Measurements from ENCODE around the gene CHD9NB. TPM values are rescaled to one million over a fixed set of nuclear protein-coding genes. Genes with fewer than 3 reads are reported as not detected.
A peak's percentile ranks its signal among the peaks of the same experiment; 100 is the strongest.

Gene CHD9NB
- polyA plus RNA-seq, 1 of the 3 experiments (the other 2 are of a cell fraction), result 2.7 TPM

DNA sequence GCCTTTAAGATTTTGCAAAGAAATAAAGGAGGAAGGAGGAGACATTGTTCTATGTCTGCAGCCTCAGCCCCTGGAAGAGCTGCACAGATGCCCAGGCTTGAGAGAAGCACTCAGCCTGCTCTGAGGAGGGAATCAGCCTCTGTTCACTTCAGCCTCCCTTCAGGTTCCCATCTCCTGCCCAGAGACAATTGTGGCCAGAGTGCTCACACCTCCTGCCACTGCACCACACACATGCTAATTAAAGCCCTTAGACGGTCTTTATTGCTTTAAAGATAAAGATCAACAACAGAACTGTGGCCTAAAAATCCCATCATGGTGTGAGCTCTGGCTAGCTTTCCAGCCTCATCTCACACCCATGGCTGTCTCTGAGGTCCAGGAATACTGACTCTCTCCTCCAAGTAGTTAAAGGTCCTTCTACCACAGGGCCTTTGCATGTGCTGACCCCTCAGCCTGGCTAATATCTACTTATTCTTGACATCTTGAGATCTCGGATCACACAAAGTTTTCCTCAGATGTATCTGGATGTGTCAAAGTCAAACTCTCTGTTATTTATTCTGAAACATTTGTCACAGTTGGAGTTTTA is 33.8 kb downstream of the CHD9NB start (continued):
- no peak for TF ChIP-seq TAF1 (IDR thresholded peaks at IDR 0.05; ENCODE audit: borderline replicate concordance, low read depth, low read length)
- TF ChIP-seq RXRA (IDR thresholded peaks at IDR 0.05; ENCODE audit: borderline replicate concordance, low read depth), result no peak
- TF ChIP-seq FOXJ3 (CRISPR knock-in tag; IDR thresholded peaks at IDR 0.05), result no peak
- TF ChIP-seq EZH2phosphoT487 (IDR thresholded peaks at IDR 0.05; ENCODE audit: borderline replicate concordance, low read depth), result no peak

DNA sequence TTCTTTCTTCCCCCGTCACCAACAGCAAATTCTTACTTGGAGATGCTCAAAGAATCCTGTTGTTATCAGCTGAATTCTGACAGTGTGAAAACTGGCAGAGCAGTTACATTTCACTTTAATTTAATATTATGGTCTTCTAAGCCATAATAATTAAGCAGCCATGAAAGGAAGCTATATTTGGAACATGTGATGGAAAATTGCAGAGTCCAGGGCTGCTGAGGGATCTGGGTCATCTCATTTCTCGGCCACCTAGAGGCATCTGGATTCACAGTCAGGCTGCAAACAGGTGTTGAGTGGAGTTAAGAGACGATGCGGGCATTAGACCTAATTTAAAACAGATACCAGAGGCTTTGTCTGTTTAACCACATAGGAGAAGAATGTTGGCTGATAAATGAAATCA is 38.4 kb downstream of the CHD9NB start:
- TF ChIP-seq EP300 (IDR thresholded peaks at IDR 0.05; ENCODE audit: borderline replicate concordance in 1 of 2, low read depth in 1 of 2, low read length in 1 of 2), result peak in 1 of 2 experiments; percentile 71; a peak in 2 of 4 replicates
- no peak for TF ChIP-seq FOSL2 (IDR thresholded peaks at IDR 0.05; ENCODE audit: borderline replicate concordance, low read depth)
- TF ChIP-seq RCOR1 (IDR thresholded peaks at IDR 0.05; ENCODE audit: low read length), result peak; percentile 71
- TF ChIP-seq CHD2 (IDR thresholded peaks at IDR 0.05; ENCODE audit: low read length, partially characterized antibody), result peak; percentile 35
- TF ChIP-seq GATA2 (CRISPR knock-in tag; IDR thresholded peaks at IDR 0.05), result peak; percentile 53; the same call in 1 of the 2 replicates
- no peak for TF ChIP-seq RXRA (IDR thresholded peaks at IDR 0.05; ENCODE audit: borderline replicate concordance, low read depth)
- TF ChIP-seq, protein P1, sequence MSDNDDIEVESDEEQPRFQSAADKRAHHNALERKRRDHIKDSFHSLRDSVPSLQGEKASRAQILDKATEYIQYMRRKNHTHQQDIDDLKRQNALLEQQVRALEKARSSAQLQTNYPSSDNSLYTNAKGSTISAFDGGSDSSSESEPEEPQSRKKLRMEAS (IDR thresholded peaks at IDR 0.05; ENCODE audit: low read depth), result no peak
- Histone ChIP-seq H3K9me2 (no peaks in the 10 kb centered on the region), H3K4me2 (no peak overlapping the region), H3K27ac (ENCODE audit: low read depth in 2 of 2, low read length in 1 of 2) (no peak overlapping the region), H3K4me1 (ENCODE audit: control insufficient read depth in 1 of 2, insufficient read depth in 2 of 2, low read depth in 1 of 2, low read length in 1 of 2) (peaks cover 0 to 2% of the 10 kb centered on the region in 2 experiments; a peak in 2 of 4 replicates), H3K36me3 (replicated peaks in 1 of 2; ENCODE audit: control insufficient read depth in 1 of 2, insufficient read depth in 2 of 2, low read length in 1 of 2) (no peaks in the 10 kb centered on the region), H2AFZ (ENCODE audit: low read depth) (no peak overlapping the region), H4K20me1 (ENCODE audit: insufficient read depth) (no peaks in the 10 kb centered on the region), H3F3A (replicated peaks; ENCODE audit: insufficient read depth) (no peaks in the 10 kb centered on the region), H3K9ac (no peak overlapping the region), H3K27me3 (ENCODE audit: insufficient read depth) (no peaks in the 10 kb centered on the region), H3K9me3 (no peaks in the 10 kb centered on the region), H3K79me2 (ENCODE audit: insufficient read depth) (no peaks in the 10 kb centered on the region), H3K4me3 (ENCODE audit: low read depth in 2 of 2, low read length in 1 of 2) (no peak overlapping the region)
- ChIA-PET POLR2A (no interaction called here), CTCF (interaction anchor here (1.0 to 1.6 kb wide), 3 partner anchors 9 to 823 kb away, joined by 4 to 9 read pairs (median 5); no protein-coding TSS in a partner anchor)
- DNase-seq, result peak; percentile 37
- 5% methylated on average over 4 of the region's 4 CpGs for WGBS (ENCODE audit: low lambda C conversion rate)

- no peak overlapping the region for H3K27ac ChIP-seq (ENCODE audit: low read depth in 2 of 2, low read length in 1 of 2)
- H3K27me3 ChIP-seq (ENCODE audit: insufficient read depth), result no peaks in the 10 kb centered on the region
- H3F3A ChIP-seq (replicated peaks; ENCODE audit: insufficient read depth), result no peaks in the 10 kb centered on the region
- POLR2A ChIA-PET, result no interaction called here
- no peaks in the 10 kb centered on the region for H3K9me2 ChIP-seq
- H3K9me3 ChIP-seq, result no peaks in the 10 kb centered on the region
- CTCF ChIA-PET, result no interaction called here
- no peak overlapping the region for H2AFZ ChIP-seq (ENCODE audit: low read depth)
- no peak overlapping the region for H3K9ac ChIP-seq
- H3K4me1 ChIP-seq (ENCODE audit: control insufficient read depth in 1 of 2, insufficient read depth in 2 of 2, low read depth in 1 of 2, low read length in 1 of 2), result no peaks in the 10 kb centered on the region
- no peaks in the 10 kb centered on the region for H3K79me2 ChIP-seq (ENCODE audit: insufficient read depth)
- WGBS (ENCODE audit: low lambda C conversion rate), result 22% methylated on average over 1 of the region's 1 CpG
- no peak overlapping the region for H3K4me2 ChIP-seq
- DNase-seq, result no peak
- no peaks in the 10 kb centered on the region for H3K36me3 ChIP-seq (replicated peaks in 1 of 2; ENCODE audit: control insufficient read depth in 1 of 2, insufficient read depth in 2 of 2, low read length in 1 of 2)
- H4K20me1 ChIP-seq (ENCODE audit: insufficient read depth), result no peaks in the 10 kb centered on the region
- H3K4me3 ChIP-seq (ENCODE audit: low read depth in 2 of 2, low read length in 1 of 2), result no peak overlapping the region
- TF ChIP-seq, protein P1 (IDR thresholded peaks at IDR 0.05; ENCODE audit: low read depth), result no peak
- TF ChIP-seq NRF1 (IDR thresholded peaks at IDR 0.05; ENCODE audit: low read depth, low read length), result no peak
- TF ChIP-seq MEF2A (IDR thresholded peaks at IDR 0.05; ENCODE audit: borderline replicate concordance, low read depth), result no peak
- TF ChIP-seq RCOR1 (IDR thresholded peaks at IDR 0.05; ENCODE audit: low read length), result no peak
- TF ChIP-seq CHD2 (IDR thresholded peaks at IDR 0.05; ENCODE audit: low read length, partially characterized antibody), result no peak
- no peak for TF ChIP-seq CTCF (IDR thresholded peaks at IDR 0.05)
- no peak for TF ChIP-seq RXRA (IDR thresholded peaks at IDR 0.05; ENCODE audit: borderline replicate concordance, low read depth)
- TF ChIP-seq YY1 (IDR thresholded peaks at IDR 0.05; ENCODE audit: low read depth), result no peak
- no peak for TF ChIP-seq USF2 (IDR thresholded peaks at IDR 0.05; ENCODE audit: borderline replicate concordance, low read depth, low read length)
- TF ChIP-seq USF1 (IDR thresholded peaks at IDR 0.05; ENCODE audit: borderline replicate concordance, low read depth), result no peak
- no peak for TF ChIP-seq EP300 (IDR thresholded peaks at IDR 0.05; ENCODE audit: borderline replicate concordance in 1 of 2, low read depth in 1 of 2, low read length in 1 of 2)
- TF ChIP-seq JUND (IDR thresholded peaks at IDR 0.05), result no peak
- no peak for TF ChIP-seq NFIC (IDR thresholded peaks at IDR 0.05; ENCODE audit: borderline replicate concordance)
- TF ChIP-seq FOSL2 (IDR thresholded peaks at IDR 0.05; ENCODE audit: borderline replicate concordance, low read depth), result no peak
- no peak for TF ChIP-seq POLR2AphosphoS5 (IDR thresholded peaks at IDR 0.05; ENCODE audit: low read depth, low read length)
- TF ChIP-seq, protein P2, sequence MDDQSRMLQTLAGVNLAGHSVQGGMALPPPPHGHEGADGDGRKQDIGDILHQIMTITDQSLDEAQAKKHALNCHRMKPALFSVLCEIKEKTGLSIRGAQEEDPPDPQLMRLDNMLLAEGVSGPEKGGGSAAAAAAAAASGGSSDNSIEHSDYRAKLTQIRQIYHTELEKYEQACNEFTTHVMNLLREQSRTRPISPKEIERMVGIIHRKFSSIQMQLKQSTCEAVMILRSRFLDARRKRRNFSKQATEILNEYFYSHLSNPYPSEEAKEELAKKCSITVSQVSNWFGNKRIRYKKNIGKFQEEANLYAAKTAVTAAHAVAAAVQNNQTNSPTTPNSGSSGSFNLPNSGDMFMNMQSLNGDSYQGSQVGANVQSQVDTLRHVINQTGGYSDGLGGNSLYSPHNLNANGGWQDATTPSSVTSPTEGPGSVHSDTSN (IDR thresholded peaks at IDR 0.05), result no peak
These were observed 45.6 kb downstream of the CHD9NB start for GRCh38 chr16:53007095-53007494.
